BLaER1 (cell line): Measurements from ENCODE around the gene CNRIP1.
"Not testable (repeated sequence)": the region's sequence is repeated elsewhere in the genome, so short reads cannot be mapped to it uniquely, and the experiment has no call there.

ENCODE experiments used
- H3K27ac ChIP-seq: shearing (Covaris generic); formaldehyde crosslinking; 2 replicates; pipeline ENCODE4 v1.8.1; 2022
- H3K27me3 ChIP-seq: shearing (Covaris generic); formaldehyde crosslinking; 2 replicates; pipeline ENCODE4 v1.8.1; 2022
- H3K36me3 ChIP-seq: shearing (Covaris generic); formaldehyde crosslinking; 2 replicates; pipeline ENCODE4 v1.8.1; 2022
- H3K4me1 ChIP-seq: shearing (Covaris generic); formaldehyde crosslinking; 2 replicates; pipeline ENCODE4 v1.8.1; 2022
- H3K4me2 ChIP-seq: shearing (Covaris generic); formaldehyde crosslinking; 2 replicates; pipeline ENCODE4 v1.8.1; 2022
- H3K4me3 ChIP-seq: shearing (Covaris generic); formaldehyde crosslinking; 2 replicates; pipeline ENCODE4 v1.8.1; 2022
- H3K9ac ChIP-seq: shearing (Covaris generic); formaldehyde crosslinking; 2 replicates; pipeline ENCODE4 v1.8.1; 2022
- H3K9me3 ChIP-seq: shearing (Covaris generic); formaldehyde crosslinking; 2 replicates; pipeline ENCODE4 v1.8.1; 2022
- H4K20me1 ChIP-seq: shearing (Covaris generic); formaldehyde crosslinking; 2 replicates; pipeline ENCODE4 v1.8.1; 2022
- Cebpa-rat ChIP-seq: shearing (Covaris generic); IDR thresholded peaks from 2 replicates; pipeline ENCODE4 v1.8.1; 2022

The CNRIP1 gene

GRCh38 chr2:68359889-68360288 lies 40.1 kb upstream of the CNRIP1 start:
- H4K20me1 ChIP-seq, result no peaks in the 10 kb centered on the region
- H3K9ac ChIP-seq, result no peak overlapping the region
- no peak overlapping the region for H3K27ac ChIP-seq
- no peaks in the 10 kb centered on the region for H3K9me3 ChIP-seq
- no peak overlapping the region for H3K4me3 ChIP-seq
- no peak overlapping the region for H3K4me2 ChIP-seq
- no peak for TF ChIP-seq Cebpa-rat
- peaks cover 29% of the 10 kb centered on the region for H3K4me1 ChIP-seq
- H3K27me3 ChIP-seq, result no peaks in the 10 kb centered on the region
- H3K36me3 ChIP-seq, result no peaks in the 10 kb centered on the region

DNA sequence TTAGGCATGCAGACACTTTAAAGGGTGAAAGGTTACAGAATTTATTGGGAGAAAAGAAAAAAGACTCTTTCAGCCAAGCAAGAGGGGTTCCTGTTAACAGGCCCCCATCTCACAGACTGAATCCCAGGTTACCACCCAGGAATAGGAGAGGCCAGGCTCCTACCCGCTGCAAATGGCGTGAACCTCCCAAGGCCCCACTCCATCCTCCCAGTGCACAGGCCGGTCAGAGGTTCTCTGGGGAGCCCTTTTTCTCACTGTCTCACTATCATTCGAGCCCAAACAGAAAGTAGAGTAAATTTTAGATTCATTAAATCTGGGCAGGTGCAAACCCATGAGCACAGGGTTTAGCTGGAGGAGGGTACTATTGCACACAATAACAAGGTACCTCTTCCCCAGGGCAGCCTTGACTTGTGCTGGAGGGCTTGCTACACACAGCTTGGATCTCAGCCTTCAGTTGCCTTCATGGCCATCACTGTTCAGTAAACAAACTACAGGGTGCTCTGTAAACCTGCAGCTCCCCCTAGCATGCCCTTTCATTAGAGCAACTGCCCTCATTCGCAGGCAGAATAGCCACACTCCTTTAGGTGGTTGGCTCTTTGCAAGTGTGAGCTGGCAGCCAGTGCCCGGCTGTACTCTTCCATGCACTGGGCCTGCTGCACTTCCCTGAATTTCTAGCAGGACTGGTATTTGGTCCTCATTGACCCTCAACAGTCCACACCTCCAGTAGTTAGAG lies 38.0 kb upstream of the CNRIP1 start:
- H3K4me2 ChIP-seq, result no peak overlapping the region
- no peak for TF ChIP-seq Cebpa-rat

DNA sequence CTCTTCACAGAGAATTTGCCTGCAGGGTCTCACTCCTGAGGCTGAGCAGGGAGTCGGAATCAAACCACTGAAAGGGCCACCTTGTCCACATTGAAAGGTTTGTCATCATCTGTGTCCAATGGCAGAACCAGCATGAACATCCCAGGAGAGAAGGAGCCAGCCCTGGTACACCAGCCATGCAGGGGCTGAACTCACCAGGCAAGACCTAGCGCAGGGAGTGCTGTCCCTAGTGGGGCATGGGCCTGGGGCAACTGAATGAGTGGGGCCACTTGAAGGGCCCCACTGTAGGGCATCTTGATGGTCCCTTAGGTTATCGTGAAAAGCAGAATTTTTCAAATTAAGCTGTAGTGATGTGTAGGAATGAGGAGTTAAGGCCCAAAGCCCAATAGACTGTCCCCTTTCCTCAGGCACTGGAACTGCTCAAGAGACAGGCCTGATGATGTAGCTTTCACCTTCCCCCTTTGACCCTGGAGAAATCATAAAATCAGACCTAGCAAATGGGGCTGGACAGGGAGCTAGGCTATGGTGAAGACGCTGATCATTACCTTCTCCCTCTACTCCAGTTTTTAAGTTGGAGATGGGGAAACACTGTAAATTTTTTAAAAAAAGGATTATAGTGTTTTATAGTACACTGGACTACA lies 37.0 kb upstream of the CNRIP1 start:
- H3K4me1 ChIP-seq, result no peaks in the 10 kb centered on the region
- no peak overlapping the region for H3K4me2 ChIP-seq
- H3K4me3 ChIP-seq, result no peak overlapping the region
- H3K9me3 ChIP-seq, result no peaks in the 10 kb centered on the region
- no peak overlapping the region for H3K27ac ChIP-seq
- no peak overlapping the region for H3K9ac ChIP-seq
- no peak for TF ChIP-seq Cebpa-rat
- no peaks in the 10 kb centered on the region for H3K36me3 ChIP-seq
- no peaks in the 10 kb centered on the region for H4K20me1 ChIP-seq
- no peaks in the 10 kb centered on the region for H3K27me3 ChIP-seq

More for the DNA sequence above, 38.0 kb upstream of the CNRIP1 start:
- Histone ChIP-seq H3K27me3 (no peaks in the 10 kb centered on the region), H3K9ac (no peak overlapping the region), H3K4me3 (no peak overlapping the region), H3K9me3 (no peaks in the 10 kb centered on the region), H3K27ac (no peak overlapping the region), H3K4me1 (peaks cover 7% of the 10 kb centered on the region), H4K20me1 (no peaks in the 10 kb centered on the region), H3K36me3 (no peaks in the 10 kb centered on the region)

DNA sequence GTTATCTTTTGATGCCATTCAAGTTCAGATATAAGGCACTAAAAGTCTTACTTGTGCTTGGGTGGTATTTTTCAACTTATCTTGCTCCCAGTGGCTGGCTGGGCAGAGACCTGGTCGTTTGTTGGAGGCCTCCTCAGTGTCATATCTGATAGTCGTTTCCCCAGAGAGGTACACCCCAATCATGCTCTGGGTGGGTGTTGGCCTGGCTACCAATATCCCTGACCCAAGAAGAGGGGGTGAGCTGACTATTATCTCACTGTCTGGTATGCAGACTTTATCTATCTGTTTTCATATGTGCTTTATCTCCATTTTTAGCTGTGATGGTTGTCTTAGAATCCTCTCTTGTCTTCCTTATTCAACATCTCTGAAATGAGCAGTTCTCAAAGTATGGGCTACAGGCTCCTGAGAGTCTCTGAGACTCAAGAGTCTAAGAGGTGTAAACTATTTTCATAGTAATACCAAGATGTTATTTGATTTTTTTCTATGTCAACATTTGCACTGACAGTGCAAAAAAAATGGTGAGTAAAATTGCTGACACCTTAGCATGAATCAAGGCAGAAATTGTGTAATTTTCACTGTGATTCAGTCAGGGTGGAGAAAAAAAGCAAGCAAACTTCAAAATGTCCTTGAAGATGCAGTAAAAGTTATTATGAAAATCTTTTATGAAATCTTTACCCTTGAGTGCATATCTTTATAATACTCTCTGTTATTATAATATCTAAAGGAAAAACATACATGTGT lies 33.1 kb upstream of the CNRIP1 start:
- no peak overlapping the region for H3K27ac ChIP-seq
- H3K9me3 ChIP-seq, result peaks cover 7% of the 10 kb centered on the region; the same call in 1 of the 2 replicates
- no peaks in the 10 kb centered on the region for H3K4me1 ChIP-seq
- no peak for TF ChIP-seq Cebpa-rat
- no peaks in the 10 kb centered on the region for H3K27me3 ChIP-seq
- no peak overlapping the region for H3K4me3 ChIP-seq
- no peaks in the 10 kb centered on the region for H4K20me1 ChIP-seq
- H3K36me3 ChIP-seq, result no peaks in the 10 kb centered on the region
- no peak overlapping the region for H3K9ac ChIP-seq
- no peak overlapping the region for H3K4me2 ChIP-seq

- Histone ChIP-seq H3K36me3 (no peaks in the 10 kb centered on the region), H3K27me3 (no peaks in the 10 kb centered on the region), H3K27ac (no peak overlapping the region), H3K4me3 (no peak overlapping the region), H3K4me2 (no peak overlapping the region), H3K9ac (no peak overlapping the region), H3K9me3 (peaks cover 7% of the 10 kb centered on the region; the same call in 1 of the 2 replicates), H4K20me1 (no peaks in the 10 kb centered on the region), H3K4me1 (no peaks in the 10 kb centered on the region)
- no peak for TF ChIP-seq Cebpa-rat
These were observed 32.2 kb upstream of the CNRIP1 start for GRCh38 chr2:68351997-68352396.

DNA sequence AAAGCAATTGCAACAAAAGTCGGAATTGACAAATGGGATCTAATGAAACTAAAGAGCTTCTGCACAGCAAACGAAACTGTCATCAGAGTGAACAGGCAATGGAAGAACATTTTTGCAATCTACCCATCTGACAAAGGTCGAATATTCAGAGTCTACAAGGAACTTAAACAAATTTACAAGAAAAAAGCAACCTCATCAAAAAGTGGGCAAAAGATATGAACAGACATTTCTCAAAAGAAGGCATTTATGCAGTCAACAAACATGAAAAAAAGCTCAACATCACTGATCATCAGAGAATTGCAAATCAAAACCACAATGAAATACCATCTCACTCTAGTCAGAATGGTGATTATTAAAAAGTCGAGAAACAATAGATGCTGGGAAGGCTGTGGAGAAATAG lies 29.3 kb upstream of the CNRIP1 start:
- H3K4me2 ChIP-seq, H3K27ac ChIP-seq, H3K9ac ChIP-seq, H3K4me3 ChIP-seq, H3K4me1 ChIP-seq, H4K20me1 ChIP-seq, H3K9me3 ChIP-seq, H3K36me3 ChIP-seq, H3K27me3 ChIP-seq: not testable (repeated sequence)

DNA sequence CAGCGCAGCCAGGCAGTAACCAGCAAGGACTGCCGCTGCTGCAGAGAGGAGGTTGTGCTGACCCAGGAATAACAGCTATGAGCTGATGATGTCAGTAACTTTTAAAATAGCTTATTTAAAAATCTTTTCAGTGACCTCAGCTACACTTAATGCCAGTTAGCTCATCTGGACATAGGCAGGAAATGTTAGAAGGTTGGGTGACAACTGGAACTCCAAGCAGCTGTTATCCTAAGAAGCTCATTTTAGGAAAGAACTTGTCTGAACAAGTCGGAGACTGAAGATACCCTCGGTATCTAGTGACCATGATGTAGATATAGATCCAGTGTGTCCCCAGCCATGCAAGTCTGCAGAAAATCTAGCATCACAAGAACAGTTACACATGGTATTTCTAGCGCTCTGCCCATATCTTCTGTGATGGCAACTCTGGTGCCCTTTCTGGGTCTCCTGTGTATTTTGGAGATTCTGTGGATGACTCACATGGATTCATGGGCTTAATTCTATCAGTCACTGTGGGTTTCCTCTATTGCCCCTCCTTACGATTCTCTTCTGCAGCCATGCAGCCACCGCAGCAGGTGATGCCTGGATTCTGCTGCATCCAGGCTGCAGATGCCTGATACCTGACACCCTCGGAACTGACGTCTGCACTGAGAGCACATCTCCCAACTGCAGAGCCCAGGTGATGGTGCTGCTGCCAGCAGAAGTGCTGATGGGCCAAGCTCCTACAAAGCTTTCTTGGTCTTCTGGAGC lies 25.6 kb upstream of the CNRIP1 start:
- H3K4me3 ChIP-seq, result no peak overlapping the region
- H3K4me2 ChIP-seq, result no peak overlapping the region
- no peaks in the 10 kb centered on the region for H3K27me3 ChIP-seq
- H3K27ac ChIP-seq, result no peak overlapping the region
- no peak for TF ChIP-seq Cebpa-rat
- no peak overlapping the region for H3K9ac ChIP-seq
- peaks cover 7% of the 10 kb centered on the region; the same call in 1 of the 2 replicates for H3K9me3 ChIP-seq
- H4K20me1 ChIP-seq, result no peaks in the 10 kb centered on the region
- H3K36me3 ChIP-seq, result no peaks in the 10 kb centered on the region
- no peaks in the 10 kb centered on the region for H3K4me1 ChIP-seq

DNA sequence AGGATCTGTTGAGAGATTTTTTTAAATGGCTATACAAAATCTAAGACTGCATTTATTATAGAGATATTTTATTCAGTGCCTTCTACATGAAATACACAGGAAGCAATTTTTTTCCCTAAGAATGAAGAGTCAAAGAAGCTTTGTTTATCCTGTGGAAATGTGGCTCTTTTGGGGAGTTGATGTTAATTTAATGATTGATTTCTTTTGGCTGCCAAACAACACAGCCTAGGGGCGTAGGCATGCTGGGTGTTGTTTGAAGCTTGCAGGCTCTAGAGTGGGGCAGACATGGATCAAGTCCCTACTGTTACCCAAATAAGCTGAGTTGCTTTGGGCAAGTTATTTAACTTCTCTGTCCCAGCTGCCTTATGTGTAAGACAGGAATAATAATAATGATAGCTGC lies 24.3 kb upstream of the CNRIP1 start:
- Histone ChIP-seq H3K4me1 (no peaks in the 10 kb centered on the region), H3K9me3 (peaks cover 4% of the 10 kb centered on the region; the same call in 1 of the 2 replicates), H3K27me3 (no peaks in the 10 kb centered on the region), H3K9ac (no peak overlapping the region), H3K36me3 (no peaks in the 10 kb centered on the region), H4K20me1 (no peaks in the 10 kb centered on the region), H3K27ac (no peak overlapping the region), H3K4me3 (no peak overlapping the region), H3K4me2 (no peak overlapping the region)
- no peak for TF ChIP-seq Cebpa-rat

DNA sequence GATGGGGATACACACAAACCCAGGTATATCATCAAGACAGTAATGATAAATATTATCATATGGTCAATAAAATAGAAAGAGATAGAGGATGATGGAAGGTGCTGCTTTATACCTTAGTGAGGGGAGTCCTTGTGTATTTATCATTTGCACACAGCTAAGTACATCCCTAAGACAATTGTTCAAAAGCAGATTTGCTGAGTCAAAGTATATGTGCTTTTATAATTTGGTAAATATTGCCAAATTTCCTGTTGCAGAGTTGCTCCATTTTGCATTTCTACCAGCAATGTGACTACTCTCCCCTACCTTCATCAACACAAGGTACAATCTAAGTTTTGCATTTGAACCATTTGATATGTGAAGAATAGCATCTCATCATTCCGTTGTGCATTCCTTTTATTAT lies 22.7 kb upstream of the CNRIP1 start:
- no peaks in the 10 kb centered on the region for H3K36me3 ChIP-seq
- no peak overlapping the region for H3K27ac ChIP-seq
- no peaks in the 10 kb centered on the region for H4K20me1 ChIP-seq
- TF ChIP-seq Cebpa-rat, result no peak
- H3K9ac ChIP-seq, result no peak overlapping the region
- H3K4me3 ChIP-seq, result no peak overlapping the region
- no peak overlapping the region for H3K4me2 ChIP-seq
- H3K9me3 ChIP-seq, result no peaks in the 10 kb centered on the region
- no peaks in the 10 kb centered on the region for H3K4me1 ChIP-seq
- no peaks in the 10 kb centered on the region for H3K27me3 ChIP-seq
